SK-N-SH treated with all-trans-retinoic acid at 6 μM for 48 hours (cell line): Measurements from ENCODE around the gene HDAC4.

ENCODE experiments used
- BACH2 ChIP-seq: fragments of 250-450 bp; sonication (Bioruptor Pico); IDR thresholded peaks from 2 replicates; pipeline ENCODE4 v1.9.0; 2021; ENCODE audit warnings: mild to moderate bottlenecking, borderline replicate concordance
- CSDC2 ChIP-seq: fragments of 250-450 bp; sonication (Bioruptor Pico); IDR thresholded peaks from 2 replicates; pipeline ENCODE4 v1.5.0; 2020; ENCODE audit warnings: mild to moderate bottlenecking, moderate library complexity
- CSRNP3 ChIP-seq: fragments of 250-450 bp; sonication (Bioruptor Pico); IDR thresholded peaks from 2 replicates; pipeline ENCODE4 v1.5.1; 2021; ENCODE audit warnings: mild to moderate bottlenecking, moderate library complexity
- ESRRG ChIP-seq: fragments of 250-450 bp; sonication (Bioruptor Pico); IDR thresholded peaks from 2 replicates; pipeline ENCODE4 v1.6.1; 2021; ENCODE audit warnings: mild to moderate bottlenecking
- GLIS3 ChIP-seq: fragments of 250-450 bp; sonication (Bioruptor Pico); IDR thresholded peaks from 2 replicates; pipeline ENCODE4 v1.5.0; 2020; ENCODE audit warnings: mild to moderate bottlenecking, moderate library complexity
- PPARA ChIP-seq: fragments of 250-450 bp; sonication (Bioruptor Pico); IDR thresholded peaks from 2 replicates; pipeline ENCODE4 v1.5.0; 2020; ENCODE audit warnings: mild to moderate bottlenecking, borderline replicate concordance
- RARB ChIP-seq: fragments of 250-450 bp; sonication (Bioruptor Pico); IDR thresholded peaks from 2 replicates; pipeline ENCODE4 v1.8.0; 2021; ENCODE audit warnings: mild to moderate bottlenecking, moderate library complexity
- TCF4 ChIP-seq: fragments of 250-450 bp; sonication (Bioruptor Pico); IDR thresholded peaks from 2 replicates; pipeline ENCODE4 v1.8.0; 2021; ENCODE audit warnings: mild to moderate bottlenecking, moderate library complexity, borderline replicate concordance
- TOX ChIP-seq: fragments of 250-450 bp; sonication (Bioruptor Pico); IDR thresholded peaks from 2 replicates; pipeline ENCODE4 v1.8.0; 2021; ENCODE audit warnings: mild to moderate bottlenecking, moderate library complexity, borderline replicate concordance
- ZC3H10 ChIP-seq: fragments of 250-450 bp; sonication (Bioruptor Pico); IDR thresholded peaks from 2 replicates; pipeline ENCODE4 v1.5.1; 2021; ENCODE audit warnings: mild to moderate bottlenecking, moderate library complexity
- ZFP30 ChIP-seq: fragments of 450-650 bp; formaldehyde crosslinking; IDR thresholded peaks from 2 replicates; pipeline ENCODE4 v1.5.0; 2022; ENCODE audit warnings: mild to moderate bottlenecking, moderate library complexity
- TF ChIP-seq, protein P1 (sequence below): fragments of 250-450 bp; sonication (Bioruptor Pico); IDR thresholded peaks from 2 replicates; pipeline ENCODE4 v1.8.0; 2020; ENCODE audit warnings: mild to moderate bottlenecking, moderate library complexity, borderline replicate concordance

- TF ChIP-seq, protein P1, sequence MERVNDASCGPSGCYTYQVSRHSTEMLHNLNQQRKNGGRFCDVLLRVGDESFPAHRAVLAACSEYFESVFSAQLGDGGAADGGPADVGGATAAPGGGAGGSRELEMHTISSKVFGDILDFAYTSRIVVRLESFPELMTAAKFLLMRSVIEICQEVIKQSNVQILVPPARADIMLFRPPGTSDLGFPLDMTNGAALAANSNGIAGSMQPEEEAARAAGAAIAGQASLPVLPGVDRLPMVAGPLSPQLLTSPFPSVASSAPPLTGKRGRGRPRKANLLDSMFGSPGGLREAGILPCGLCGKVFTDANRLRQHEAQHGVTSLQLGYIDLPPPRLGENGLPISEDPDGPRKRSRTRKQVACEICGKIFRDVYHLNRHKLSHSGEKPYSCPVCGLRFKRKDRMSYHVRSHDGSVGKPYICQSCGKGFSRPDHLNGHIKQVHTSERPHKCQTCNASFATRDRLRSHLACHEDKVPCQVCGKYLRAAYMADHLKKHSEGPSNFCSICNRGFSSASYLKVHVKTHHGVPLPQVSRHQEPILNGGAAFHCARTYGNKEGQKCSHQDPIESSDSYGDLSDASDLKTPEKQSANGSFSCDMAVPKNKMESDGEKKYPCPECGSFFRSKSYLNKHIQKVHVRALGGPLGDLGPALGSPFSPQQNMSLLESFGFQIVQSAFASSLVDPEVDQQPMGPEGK = no peak
- TF ChIP-seq RARB = no peak
- TF ChIP-seq CSDC2 (CRISPR knock-in tag) = no peak
- no peak for TF ChIP-seq ESRRG (CRISPR knock-in tag)
- TF ChIP-seq BACH2 (CRISPR knock-in tag) = no peak
- no peak for TF ChIP-seq ZFP30 (CRISPR knock-in tag)
- TF ChIP-seq CSRNP3 (CRISPR knock-in tag) = no peak
- no peak for TF ChIP-seq GLIS3 (CRISPR knock-in tag)
- TF ChIP-seq TOX (CRISPR knock-in tag) = no peak
- TF ChIP-seq TCF4 (CRISPR knock-in tag) = no peak
- no peak for TF ChIP-seq PPARA (CRISPR knock-in tag)
- no peak for TF ChIP-seq ZC3H10 (CRISPR knock-in tag)
Observed at GRCh38 chr2:239048736-239049135, 352.1 kb downstream of the HDAC4 start.
